Loucy (cell line): ENCODE measurements around the gene SART1.

Experiments
- H2AFZ ChIP-seq: fragments of 200-600 bp; sonication (generic); 2 replicates; pipeline ENCODE4 v1.6.0; 2016; ENCODE audit warnings: antibody characterized with exemption, mild to moderate bottlenecking, low read length, moderate library complexity
- H3F3A ChIP-seq: fragments of 200-600 bp; 2 replicates; pipeline ENCODE4 v1.6.0; 2016; ENCODE audit warnings: antibody characterized with exemption, low read depth, mild to moderate bottlenecking
- H3K27me3 ChIP-seq: fragments of 200-600 bp; sonication (generic); 2 replicates; pipeline ENCODE4 v1.6.1; 2014; ENCODE audit warnings: low read length, mild to moderate bottlenecking; ENCODE audit not compliant: insufficient read depth, poor library complexity, severe bottlenecking
- H3K36me3 ChIP-seq: fragments of 200-600 bp; sonication (generic); 2 replicates; pipeline ENCODE4 v1.6.1; 2016; ENCODE audit warnings: low read length; ENCODE audit not compliant: insufficient read depth
- H3K4me1 ChIP-seq: fragments of 200-600 bp; sonication (generic); 2 replicates; pipeline ENCODE4 v1.5.1; 2014; ENCODE audit warnings: low read length, mild to moderate bottlenecking; ENCODE audit not compliant: insufficient read depth, poor library complexity, severe bottlenecking
- H3K4me2 ChIP-seq: fragments of 200-600 bp; sonication (generic); 2 replicates; pipeline ENCODE4 v1.6.0; 2014; ENCODE audit warnings: antibody characterized with exemption, low read length, low read depth, mild to moderate bottlenecking; ENCODE audit not compliant: poor library complexity, severe bottlenecking
- H3K4me3 ChIP-seq: fragments of 200-600 bp; sonication (generic); 2 replicates; pipeline ENCODE4 v1.5.1; 2014; ENCODE audit warnings: low read length, mild to moderate bottlenecking, mixed read lengths; ENCODE audit not compliant: poor library complexity, severe bottlenecking
- H3K79me2 ChIP-seq: fragments of 200-600 bp; sonication (generic); 2 replicates; pipeline ENCODE4 v1.6.1; 2014; ENCODE audit warnings: low read length; ENCODE audit not compliant: insufficient read depth
- H3K9ac ChIP-seq: fragments of 200-600 bp; sonication (generic); 2 replicates; pipeline ENCODE4 v1.6.0; 2014; ENCODE audit warnings: mild to moderate bottlenecking, low read depth, low read length, moderate library complexity; ENCODE audit not compliant: poor library complexity, severe bottlenecking
- H3K9me2 ChIP-seq: fragments of 200-600 bp; sonication (generic); replicated peaks from 2 replicates; pipeline ENCODE4 v1.6.1; 2016; ENCODE audit warnings: low read depth, low read length, mixed read lengths
- H3K9me3 ChIP-seq: fragments of 200-600 bp; sonication (generic); 2 replicates; pipeline ENCODE4 v1.6.1; 2014; ENCODE audit warnings: mild to moderate bottlenecking, antibody characterized with exemption, low read length, low read depth; ENCODE audit not compliant: insufficient read depth
- H4K20me1 ChIP-seq: fragments of 200-600 bp; sonication (generic); 2 replicates; pipeline ENCODE4 v1.6.0; 2014; ENCODE audit warnings: antibody characterized with exemption, low read length, mild to moderate bottlenecking; ENCODE audit not compliant: insufficient read depth, poor library complexity, severe bottlenecking
- EZH2phosphoT487 ChIP-seq: fragments of 200-600 bp; IDR thresholded peaks from 2 replicates; pipeline ENCODE4 v1.6.1; 2018; ENCODE audit warnings: antibody characterized with exemption, mild to moderate bottlenecking, moderate library complexity, borderline replicate concordance
- TF ChIP-seq, protein P1 (sequence below): fragments of 200-600 bp; sonication (generic); conservative IDR thresholded peaks from 2 replicates; pipeline ENCODE4 v1.5.1; 2014; ENCODE audit warnings: mild to moderate bottlenecking, antibody characterized with exemption, low read length

Gene SART1

DNA sequence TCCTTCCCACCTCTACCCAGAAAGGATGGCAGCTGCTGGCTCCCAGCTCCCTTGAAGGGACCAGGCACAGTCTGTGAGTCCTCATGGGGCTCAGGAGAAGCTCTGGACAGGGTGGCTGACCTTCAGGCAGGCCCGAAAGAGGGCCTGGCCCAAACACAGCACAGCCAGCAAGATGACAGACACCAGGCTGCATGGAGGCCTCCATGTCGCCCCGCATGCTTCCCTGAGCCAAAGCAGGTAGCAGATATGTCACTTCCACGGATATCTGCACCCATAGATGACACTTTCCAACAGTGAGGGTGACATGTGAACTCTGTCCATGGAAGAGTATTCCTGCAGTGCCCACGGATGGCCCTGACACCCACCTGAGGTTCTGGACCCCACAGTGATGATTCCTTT lies 22.1 kb downstream of the SART1 start:
- Histone ChIP-seq H3K4me3 (no peak overlapping the region), H3K4me2 (no peak overlapping the region), H3K4me1 (no peaks in the 10 kb centered on the region), H3K9me2 (no peaks in the 10 kb centered on the region), H3K9ac (no peak overlapping the region), H3K27me3 (no peaks in the 10 kb centered on the region), H4K20me1 (no peaks in the 10 kb centered on the region), H3K79me2 (no peaks in the 10 kb centered on the region), H3K36me3 (peaks cover 11% of the 10 kb centered on the region; the same call in 1 of the 2 replicates), H2AFZ (no peak overlapping the region), H3K9me3 (no peaks in the 10 kb centered on the region), H3F3A (no peaks in the 10 kb centered on the region)
- TF ChIP-seq, protein P1, sequence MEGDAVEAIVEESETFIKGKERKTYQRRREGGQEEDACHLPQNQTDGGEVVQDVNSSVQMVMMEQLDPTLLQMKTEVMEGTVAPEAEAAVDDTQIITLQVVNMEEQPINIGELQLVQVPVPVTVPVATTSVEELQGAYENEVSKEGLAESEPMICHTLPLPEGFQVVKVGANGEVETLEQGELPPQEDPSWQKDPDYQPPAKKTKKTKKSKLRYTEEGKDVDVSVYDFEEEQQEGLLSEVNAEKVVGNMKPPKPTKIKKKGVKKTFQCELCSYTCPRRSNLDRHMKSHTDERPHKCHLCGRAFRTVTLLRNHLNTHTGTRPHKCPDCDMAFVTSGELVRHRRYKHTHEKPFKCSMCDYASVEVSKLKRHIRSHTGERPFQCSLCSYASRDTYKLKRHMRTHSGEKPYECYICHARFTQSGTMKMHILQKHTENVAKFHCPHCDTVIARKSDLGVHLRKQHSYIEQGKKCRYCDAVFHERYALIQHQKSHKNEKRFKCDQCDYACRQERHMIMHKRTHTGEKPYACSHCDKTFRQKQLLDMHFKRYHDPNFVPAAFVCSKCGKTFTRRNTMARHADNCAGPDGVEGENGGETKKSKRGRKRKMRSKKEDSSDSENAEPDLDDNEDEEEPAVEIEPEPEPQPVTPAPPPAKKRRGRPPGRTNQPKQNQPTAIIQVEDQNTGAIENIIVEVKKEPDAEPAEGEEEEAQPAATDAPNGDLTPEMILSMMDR = no peak
- TF ChIP-seq EZH2phosphoT487 = no peak

DNA sequence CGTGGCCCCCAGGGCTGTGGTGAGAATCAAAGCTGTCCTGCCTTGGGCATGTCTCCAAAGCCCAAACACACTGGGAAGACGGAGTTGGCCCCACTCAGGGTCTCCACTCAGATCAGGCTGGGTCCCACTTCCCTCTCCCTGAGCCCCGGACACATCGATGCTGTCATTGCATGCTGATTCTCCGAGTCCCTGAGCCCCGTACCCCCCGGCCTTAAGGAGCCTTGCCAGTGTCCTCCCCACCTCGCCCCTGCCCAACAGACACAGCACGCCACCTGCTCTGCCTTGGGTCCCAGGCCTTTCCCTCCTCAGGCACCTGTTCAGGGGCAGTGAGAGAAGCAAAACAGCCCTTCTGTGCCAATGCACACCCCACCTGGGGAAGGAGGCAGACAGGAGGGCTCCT lies 25.8 kb downstream of the SART1 start:
- TF ChIP-seq EZH2phosphoT487 = no peak
- TF ChIP-seq, protein P1 = no peak
- no peaks in the 10 kb centered on the region for H4K20me1 ChIP-seq
- H3K9me3 ChIP-seq = no peaks in the 10 kb centered on the region
- H3K9me2 ChIP-seq = no peaks in the 10 kb centered on the region
- no peak overlapping the region for H3K4me3 ChIP-seq
- H3K4me1 ChIP-seq = no peaks in the 10 kb centered on the region
- no peaks in the 10 kb centered on the region for H3K79me2 ChIP-seq
- H3K27me3 ChIP-seq = no peaks in the 10 kb centered on the region
- H3K4me2 ChIP-seq = no peak overlapping the region
- no peaks in the 10 kb centered on the region for H3K36me3 ChIP-seq
- no peak overlapping the region for H2AFZ ChIP-seq
- peaks cover 2% of the 10 kb centered on the region; the same call in 1 of the 2 replicates for H3F3A ChIP-seq
- no peak overlapping the region for H3K9ac ChIP-seq

DNA sequence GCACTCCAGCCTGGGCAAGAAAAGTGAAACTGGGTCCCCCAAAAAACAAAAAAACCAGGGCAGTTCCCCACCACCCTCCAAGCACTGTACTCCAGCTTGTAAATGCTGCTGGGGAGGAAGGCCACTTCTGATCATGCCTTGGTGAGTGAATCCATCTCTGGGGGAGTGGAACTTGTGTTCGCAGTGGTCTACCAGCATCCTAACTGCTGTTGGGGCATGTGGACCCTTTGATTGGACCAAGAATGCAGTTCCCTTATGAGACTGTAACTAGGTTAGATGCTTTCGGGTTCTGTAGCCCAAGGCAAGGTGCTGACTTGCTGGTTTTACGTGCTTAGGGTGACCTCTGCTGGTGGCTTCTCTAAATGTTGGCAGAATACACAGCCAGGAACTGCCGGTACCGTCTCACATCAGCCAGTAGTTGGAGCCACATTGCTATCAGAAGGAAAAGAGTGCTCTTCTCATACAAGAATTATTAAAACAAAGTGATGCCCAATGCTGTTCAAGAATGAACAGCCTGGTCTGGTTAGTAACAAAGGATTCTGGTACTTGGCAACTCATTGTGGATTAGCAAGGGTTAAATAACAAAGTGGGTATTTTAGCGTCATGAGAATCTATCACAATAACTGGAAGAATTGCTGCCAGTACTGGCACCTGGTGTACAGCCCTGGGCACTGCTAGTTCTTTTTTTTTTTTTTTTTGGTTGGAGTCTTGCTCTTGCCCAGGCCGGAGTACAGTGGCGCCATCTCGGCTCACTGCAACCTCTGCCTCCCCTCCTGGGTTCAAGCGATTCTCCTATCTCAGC lies 27.5 kb downstream of the SART1 start:
- no peaks in the 10 kb centered on the region for H4K20me1 ChIP-seq
- H3K4me2 ChIP-seq = no peak overlapping the region
- H3K9me2 ChIP-seq = no peaks in the 10 kb centered on the region
- H3K79me2 ChIP-seq = no peaks in the 10 kb centered on the region
- H3K4me1 ChIP-seq = no peaks in the 10 kb centered on the region
- H3K27me3 ChIP-seq = no peaks in the 10 kb centered on the region
- no peak overlapping the region for H2AFZ ChIP-seq
- H3F3A ChIP-seq = peaks cover 2% of the 10 kb centered on the region; the same call in 1 of the 2 replicates
- no peaks in the 10 kb centered on the region for H3K36me3 ChIP-seq
- H3K9ac ChIP-seq = no peak overlapping the region
- H3K4me3 ChIP-seq = no peak overlapping the region
- TF ChIP-seq, protein P1 = peak; percentile 100
- TF ChIP-seq EZH2phosphoT487 = no peak
- no peaks in the 10 kb centered on the region for H3K9me3 ChIP-seq
